Activated B cell treated with CpG ODN at 0.5 μM for 24 hours (primary cell): ENCODE results near the gene IL1RL2. TPM values are rescaled to one million over a fixed set of nuclear protein-coding genes. Genes with fewer than 3 reads are reported as not detected.

Experiments
- ATAC-seq: fragments of 200-7000 bp; cut with Tn5 transposase; one replicate; pipeline ENCODE4 v1.10.0; 2021; ENCODE audit warnings: low read depth, mild to moderate bottlenecking, moderate library complexity
- CTCF ChIA-PET: fragments of 350-600 bp; sonication (Branson Sonifier 250); formaldehyde crosslinking; loops from one replicate; lab custom pipeline; 2021; ENCODE audit warnings: antibody characterized with exemption; lab: Charles Lee
- POLR2A ChIA-PET: fragments of 350-600 bp; sonication (Branson Sonifier 250); formaldehyde crosslinking; loops from one replicate; lab custom pipeline; 2021; ENCODE audit warnings: antibody characterized with exemption; lab: Charles Lee
- DNase-seq: peaks from one replicate; pipeline ENCODE4 v3.0.0; 2022
- H3K27ac Mint-ChIP-seq: one replicate; pipeline ENCODE4 v1.8.0; 2020; ENCODE audit warnings: mixed read lengths
- H3K27me3 Mint-ChIP-seq: one replicate; pipeline ENCODE4 v1.8.0; 2021; ENCODE audit warnings: mixed read lengths
- H3K36me3 Mint-ChIP-seq: one replicate; pipeline ENCODE4 v1.8.0; 2021; ENCODE audit warnings: low read depth, mixed read lengths
- H3K4me1 Mint-ChIP-seq: one replicate; pipeline ENCODE4 v1.8.0; 2021; ENCODE audit warnings: mixed read lengths
- H3K4me3 Mint-ChIP-seq: one replicate; pipeline ENCODE4 v1.8.0; 2020; ENCODE audit warnings: mild to moderate bottlenecking, mixed read lengths
- H3K9me3 Mint-ChIP-seq: one replicate; pipeline ENCODE4 v1.8.0; 2020; ENCODE audit warnings: mixed read lengths
- intact Hi-C: fragments of 100-400 bp; cut with micrococcal nuclease; formaldehyde crosslinking; loops from one replicate; pipeline ENCODE4 v1.15.1; 2024
- total RNA-seq: library from RNA; stranded (reverse); gene quantifications from 2 replicates; pipeline ENCODE4 v1.2.3, GENCODE V29; 2022
- TF ChIP-seq, protein P1 (sequence below): fragments of 200-600 bp; IDR thresholded peaks from one replicate; pipeline ENCODE4 v1.8.0; 2022; ENCODE audit warnings: antibody characterized with exemption, mild to moderate bottlenecking

Gene IL1RL2
- total RNA-seq, 1 donor from 2014 or later, result not detected

DNA sequence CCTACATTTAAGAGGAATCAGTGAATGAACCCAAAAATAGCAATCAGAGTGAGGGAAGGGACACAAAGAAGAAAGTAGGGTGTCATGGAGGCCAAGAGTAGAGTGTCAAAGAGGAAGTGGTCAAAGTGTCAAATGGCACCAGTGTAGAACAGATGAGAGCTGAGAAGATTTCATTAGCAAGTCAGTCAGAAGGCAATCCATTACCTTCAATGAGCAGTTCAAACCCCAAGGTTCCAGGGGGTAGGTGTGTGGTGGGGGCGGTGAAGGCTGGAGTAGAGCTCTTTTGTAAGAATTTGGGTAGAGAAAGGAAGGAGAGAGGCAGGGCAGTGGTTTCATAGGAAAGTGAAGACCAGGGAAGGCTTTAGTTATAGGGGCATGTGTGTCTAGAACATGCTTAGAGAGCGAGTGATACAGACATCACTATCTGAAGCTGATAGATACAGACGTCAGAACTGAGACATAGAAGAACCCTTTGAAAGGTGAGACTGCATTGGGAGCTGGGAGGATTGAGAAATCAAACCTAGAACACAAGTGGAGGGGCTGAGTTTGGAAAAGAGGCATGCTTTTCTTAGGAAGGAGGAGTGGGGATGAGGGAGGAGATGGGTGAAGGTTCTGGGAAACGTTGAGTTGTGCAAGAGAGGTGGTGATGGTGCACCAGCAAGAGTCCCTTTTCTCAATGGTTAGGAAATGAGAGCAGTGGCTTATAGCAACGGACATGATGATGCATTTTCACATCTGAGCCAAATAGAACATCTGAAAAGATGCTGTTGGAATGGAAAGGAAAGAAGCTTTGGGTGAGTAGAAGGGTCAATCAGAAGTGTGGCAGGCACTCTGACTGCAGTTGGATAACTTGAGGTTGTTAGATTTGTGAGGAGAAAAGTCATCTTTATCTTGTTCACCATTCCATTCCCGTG, 75.7 kb downstream of the IL1RL2 start:
- ChIA-PET POLR2A (no interaction called here), CTCF (interaction anchor here (1.1 kb wide), 1 partner anchor 10 kb away, joined by 4 read pairs; no protein-coding TSS in a partner anchor)
- no peak overlapping the region for H3K4me3 Mint-ChIP-seq
- H3K9me3 Mint-ChIP-seq, result no peaks in the 10 kb centered on the region
- H3K4me1 Mint-ChIP-seq, result no peaks in the 10 kb centered on the region
- TF ChIP-seq, protein P1, sequence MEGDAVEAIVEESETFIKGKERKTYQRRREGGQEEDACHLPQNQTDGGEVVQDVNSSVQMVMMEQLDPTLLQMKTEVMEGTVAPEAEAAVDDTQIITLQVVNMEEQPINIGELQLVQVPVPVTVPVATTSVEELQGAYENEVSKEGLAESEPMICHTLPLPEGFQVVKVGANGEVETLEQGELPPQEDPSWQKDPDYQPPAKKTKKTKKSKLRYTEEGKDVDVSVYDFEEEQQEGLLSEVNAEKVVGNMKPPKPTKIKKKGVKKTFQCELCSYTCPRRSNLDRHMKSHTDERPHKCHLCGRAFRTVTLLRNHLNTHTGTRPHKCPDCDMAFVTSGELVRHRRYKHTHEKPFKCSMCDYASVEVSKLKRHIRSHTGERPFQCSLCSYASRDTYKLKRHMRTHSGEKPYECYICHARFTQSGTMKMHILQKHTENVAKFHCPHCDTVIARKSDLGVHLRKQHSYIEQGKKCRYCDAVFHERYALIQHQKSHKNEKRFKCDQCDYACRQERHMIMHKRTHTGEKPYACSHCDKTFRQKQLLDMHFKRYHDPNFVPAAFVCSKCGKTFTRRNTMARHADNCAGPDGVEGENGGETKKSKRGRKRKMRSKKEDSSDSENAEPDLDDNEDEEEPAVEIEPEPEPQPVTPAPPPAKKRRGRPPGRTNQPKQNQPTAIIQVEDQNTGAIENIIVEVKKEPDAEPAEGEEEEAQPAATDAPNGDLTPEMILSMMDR, result no peak
- H3K36me3 Mint-ChIP-seq, result no peaks in the 10 kb centered on the region
- intact Hi-C loops, result no loop called here
- no peak for ATAC-seq
- H3K27ac Mint-ChIP-seq, result no peak overlapping the region
- H3K27me3 Mint-ChIP-seq, result peaks cover 4% of the 10 kb centered on the region
- DNase-seq, result no peak

DNA sequence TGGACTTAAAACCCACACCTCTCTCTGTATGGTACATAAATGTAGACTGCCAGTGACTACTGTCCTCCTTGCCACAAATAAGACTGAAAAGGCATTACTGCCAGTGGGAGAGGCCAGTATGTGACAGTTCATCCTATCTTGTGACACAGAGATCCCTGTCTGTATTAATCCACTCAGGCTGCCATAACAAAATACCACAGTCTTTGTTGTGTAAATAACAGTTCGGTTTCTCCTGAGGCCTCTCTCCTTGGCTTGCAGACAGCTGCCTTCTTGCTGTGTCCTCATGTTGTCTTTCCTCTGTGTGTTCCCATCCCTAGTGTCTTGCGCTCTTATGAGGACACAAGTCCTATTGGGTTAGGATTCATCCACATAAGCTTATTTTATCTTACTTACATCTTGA, 78.1 kb downstream of the IL1RL2 start:
- POLR2A ChIA-PET, result no interaction called here
- TF ChIP-seq, protein P1, result no peak
- intact Hi-C loops, result no loop called here
- ATAC-seq (no peak), DNase-seq (no peak)
- CTCF ChIA-PET, result no interaction called here
- no peaks in the 10 kb centered on the region for H3K4me1 Mint-ChIP-seq
- no peaks in the 10 kb centered on the region for H3K27me3 Mint-ChIP-seq
- H3K9me3 Mint-ChIP-seq, result no peaks in the 10 kb centered on the region
- no peak overlapping the region for H3K27ac Mint-ChIP-seq
- H3K36me3 Mint-ChIP-seq, result no peaks in the 10 kb centered on the region
- H3K4me3 Mint-ChIP-seq, result no peak overlapping the region

DNA sequence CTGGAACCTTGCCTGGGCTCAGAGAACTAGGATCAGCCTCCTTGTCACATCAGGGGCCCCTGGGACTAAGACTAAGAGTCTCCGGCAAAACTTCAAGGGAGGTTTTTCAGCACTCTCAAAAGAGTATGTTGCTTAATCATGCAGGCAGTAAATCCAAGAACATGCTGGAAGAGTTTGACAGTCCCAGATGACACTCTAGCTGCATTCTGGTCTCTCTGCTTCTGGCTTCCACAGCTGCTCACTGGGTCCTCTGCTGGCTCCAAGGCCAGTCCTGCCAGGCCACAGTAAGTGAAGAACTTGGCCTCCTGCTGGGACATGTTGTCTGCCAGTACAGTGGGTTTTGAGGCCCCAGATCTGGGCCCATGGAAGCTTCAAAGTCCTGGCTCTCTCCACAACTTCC, 79.4 kb downstream of the IL1RL2 start:
- POLR2A ChIA-PET, result interaction anchor here (0.6 kb wide), 1 partner anchor 511 kb away, joined by 4 read pairs; no protein-coding TSS in a partner anchor
- H3K4me3 Mint-ChIP-seq, result no peak overlapping the region
- no peaks in the 10 kb centered on the region for H3K4me1 Mint-ChIP-seq
- H3K27me3 Mint-ChIP-seq, result peaks cover 8% of the 10 kb centered on the region
- intact Hi-C loops, result no loop called here
- no peak for DNase-seq
- ATAC-seq, result no peak
- CTCF ChIA-PET, result interaction anchor here (1.2 kb wide), 1 partner anchor 382 kb away, joined by 3 read pairs; no protein-coding TSS in a partner anchor
- H3K36me3 Mint-ChIP-seq, result no peaks in the 10 kb centered on the region
- no peaks in the 10 kb centered on the region for H3K9me3 Mint-ChIP-seq
- TF ChIP-seq, protein P1, result no peak
- H3K27ac Mint-ChIP-seq, result no peak overlapping the region

DNA sequence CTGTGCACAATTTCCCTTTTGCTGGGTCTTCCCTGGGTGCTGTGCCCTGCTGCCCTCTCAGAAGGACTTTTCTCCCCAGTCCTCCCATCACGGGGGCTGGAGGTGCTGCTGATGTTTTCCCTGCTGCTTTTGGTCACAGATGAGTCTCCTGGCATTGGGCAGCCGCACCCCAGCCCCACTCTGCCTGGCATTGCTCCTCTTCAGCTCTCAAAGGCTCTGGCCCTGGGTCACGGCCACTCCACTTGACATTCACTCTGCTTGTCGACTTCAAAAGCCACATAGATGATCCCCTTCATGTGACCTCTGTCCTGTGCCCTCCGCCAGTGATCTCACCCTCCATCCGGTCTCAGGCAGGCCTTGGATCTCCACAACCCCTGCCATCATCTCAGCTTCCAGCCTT, 81.0 kb downstream of the IL1RL2 start:
- DNase-seq, result no peak
- Mint-ChIP-seq H3K27me3 (peaks cover 15% of the 10 kb centered on the region), H3K4me3 (no peak overlapping the region), H3K9me3 (no peaks in the 10 kb centered on the region), H3K27ac (no peak overlapping the region), H3K36me3 (no peaks in the 10 kb centered on the region), H3K4me1 (peaks cover 4% of the 10 kb centered on the region)
- intact Hi-C loops, result no loop called here
- ChIA-PET CTCF (no interaction called here), POLR2A (no interaction called here)
- TF ChIP-seq, protein P1, result no peak
- ATAC-seq, result no peak

DNA sequence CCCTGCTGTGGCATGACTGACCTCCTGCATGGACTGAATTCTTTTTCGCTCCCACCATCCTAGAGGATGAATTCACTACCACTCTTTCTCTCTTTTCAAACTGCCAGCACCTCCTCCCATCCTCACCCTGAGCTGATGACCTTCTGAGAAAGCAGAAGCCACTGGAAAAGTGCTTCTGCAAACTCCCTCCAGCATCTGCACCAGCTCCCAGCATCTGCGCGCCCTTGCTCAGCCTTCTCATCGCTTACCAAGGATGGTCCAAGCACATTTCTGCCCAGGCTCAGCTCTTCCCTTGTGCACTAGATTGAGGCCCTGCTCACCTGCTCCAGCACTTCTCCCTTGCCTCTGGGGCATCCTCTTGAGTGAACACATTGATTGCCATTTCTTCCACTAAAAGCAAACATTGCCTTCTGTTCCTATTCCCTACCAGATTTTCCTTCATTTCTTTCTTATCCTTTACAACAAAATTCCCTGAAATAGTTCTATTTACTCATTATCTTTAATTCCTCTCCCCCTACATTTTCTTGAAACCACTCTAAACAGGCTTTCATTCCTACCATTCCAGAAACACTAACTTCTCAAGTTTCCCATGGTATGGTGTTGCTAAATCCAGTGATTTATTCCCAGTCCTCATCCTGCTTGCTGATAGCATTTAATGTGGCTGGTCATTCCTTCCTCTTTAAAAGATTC, 81.8 kb downstream of the IL1RL2 start:
- Mint-ChIP-seq H3K4me3 (no peak overlapping the region), H3K27me3 (peaks cover 17% of the 10 kb centered on the region), H3K9me3 (no peaks in the 10 kb centered on the region), H3K4me1 (peaks cover 4% of the 10 kb centered on the region), H3K36me3 (no peaks in the 10 kb centered on the region), H3K27ac (no peak overlapping the region)
- CTCF ChIA-PET, result no interaction called here
- intact Hi-C loops, result no loop called here
- ATAC-seq (no peak), DNase-seq (no peak)
- POLR2A ChIA-PET, result no interaction called here
- TF ChIP-seq, protein P1, result no peak
